GM21528 (cell line): ENCODE results near the gene NAALADL2.
"Not testable (repeated sequence)": the region's sequence is repeated elsewhere in the genome, so short reads cannot be mapped to it uniquely, and the experiment has no call there.

Experiments used
- ATAC-seq: cut with Tn5 transposase; IDR thresholded peaks from one replicate; pipeline ENCODE4 v1.9.1; 2021; ENCODE audit warnings: mild to moderate bottlenecking, moderate library complexity; ENCODE audit not compliant: unreplicated experiment, low FRiP score

NAALADL2 gene

DNA sequence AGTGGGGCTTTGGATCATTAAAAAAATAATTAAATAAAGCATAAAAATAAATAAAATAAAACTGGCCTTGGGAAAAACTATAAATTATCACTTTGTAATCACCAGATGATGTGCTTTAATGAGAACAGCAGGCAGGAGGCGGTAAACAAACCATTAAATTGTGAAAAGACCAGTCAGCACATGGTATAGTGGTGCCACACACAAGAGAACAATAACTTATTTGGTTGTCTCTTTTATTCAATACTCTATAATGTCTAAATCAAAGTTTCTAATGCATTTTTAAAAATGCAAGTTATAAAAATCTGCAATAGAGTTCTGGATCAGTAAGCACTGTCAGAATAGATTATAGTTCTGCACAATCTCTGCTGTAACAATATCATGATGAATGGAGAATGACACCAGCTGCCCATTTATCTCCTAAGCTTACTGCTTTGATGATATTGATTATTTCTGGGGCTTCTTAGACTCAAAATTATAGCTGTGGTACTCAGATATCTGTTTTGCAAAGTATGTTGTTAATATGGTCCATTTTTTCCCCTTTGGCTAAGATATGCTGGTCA lies 259.3 kb downstream of the NAALADL2 start:
- ATAC-seq: no peak

DNA sequence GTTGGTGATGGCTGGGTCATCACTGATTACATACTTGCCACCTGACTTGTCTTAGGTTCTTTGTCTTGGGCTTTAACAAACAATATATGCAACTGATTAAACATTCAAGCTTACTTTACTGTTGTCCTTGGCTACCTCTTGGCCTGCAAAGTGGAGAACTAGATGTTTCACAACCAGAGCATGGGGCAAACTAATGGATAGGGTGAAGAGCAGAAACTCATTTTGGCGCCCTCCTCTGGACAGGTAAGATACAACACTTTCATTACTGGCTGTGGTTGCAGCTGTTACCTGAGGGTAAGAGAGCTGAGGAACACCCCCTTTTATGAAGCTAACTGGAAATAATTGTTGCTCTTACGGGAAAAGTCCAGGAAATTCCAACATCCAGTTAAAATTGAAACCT lies 262.1 kb downstream of the NAALADL2 start:
- no peak for ATAC-seq

DNA sequence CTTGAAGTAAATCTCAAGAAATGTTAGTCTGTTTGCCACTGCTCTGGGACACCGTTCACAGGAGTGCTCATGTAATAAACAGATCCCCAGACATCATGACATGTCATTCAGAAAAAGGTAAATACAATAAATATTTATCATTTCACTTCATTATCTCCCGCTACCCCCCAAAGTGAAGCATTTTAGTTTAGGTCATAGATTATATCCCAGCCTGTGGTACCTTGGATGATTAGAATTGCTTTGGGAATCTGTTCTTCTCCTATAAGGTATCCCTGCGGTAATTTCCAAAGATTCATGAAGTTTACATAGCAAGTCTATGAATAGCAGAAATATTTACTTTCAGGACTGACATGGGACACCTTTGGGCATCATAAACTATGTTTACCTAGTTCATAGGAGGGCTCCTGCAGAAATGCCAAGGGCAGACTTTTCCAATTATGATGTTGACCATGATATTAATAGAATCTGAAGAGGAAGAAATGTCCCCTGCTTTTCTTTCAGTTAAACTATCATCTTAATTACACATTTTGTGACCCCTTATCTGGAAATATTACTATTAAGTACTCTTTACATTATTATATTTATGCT lies 268.0 kb downstream of the NAALADL2 start:
- ATAC-seq: no peak

DNA sequence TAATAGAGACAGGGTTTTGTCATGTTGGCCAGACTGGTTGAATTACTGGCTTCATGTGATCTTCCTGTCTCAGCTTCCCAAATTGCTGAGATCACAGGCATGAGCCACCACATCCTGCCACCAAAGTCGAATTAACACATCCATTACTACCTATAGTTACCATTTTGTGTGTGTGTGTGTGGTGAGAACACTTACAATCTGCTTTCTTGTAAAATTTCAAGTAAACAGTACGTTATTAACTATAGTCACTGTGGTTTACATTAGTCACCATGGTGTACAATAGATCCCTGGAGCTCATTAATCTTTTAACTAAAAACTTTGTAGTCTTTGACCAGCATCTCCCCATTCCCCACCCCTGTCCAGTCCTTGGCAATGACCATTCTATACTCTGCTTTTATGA lies 270.0 kb downstream of the NAALADL2 start:
- no peak for ATAC-seq

DNA sequence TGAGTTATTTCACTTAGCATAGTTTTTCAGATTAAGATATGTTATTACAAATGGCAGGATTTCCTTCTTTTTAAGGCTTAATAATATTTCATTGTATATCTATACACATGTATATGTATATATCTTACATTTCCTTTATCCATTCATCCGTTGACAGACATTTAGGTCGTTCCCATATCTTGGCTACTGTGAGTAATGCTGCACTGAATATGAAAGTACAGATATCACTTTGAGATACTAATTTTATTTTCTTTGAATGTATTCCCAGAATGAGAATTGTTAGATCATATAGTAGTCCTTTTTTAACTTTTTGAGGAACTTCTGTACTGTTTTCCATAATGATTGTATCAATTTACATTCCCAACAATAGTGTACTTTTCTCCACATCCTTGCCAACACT lies 270.4 kb downstream of the NAALADL2 start:
- ATAC-seq: no peak

DNA sequence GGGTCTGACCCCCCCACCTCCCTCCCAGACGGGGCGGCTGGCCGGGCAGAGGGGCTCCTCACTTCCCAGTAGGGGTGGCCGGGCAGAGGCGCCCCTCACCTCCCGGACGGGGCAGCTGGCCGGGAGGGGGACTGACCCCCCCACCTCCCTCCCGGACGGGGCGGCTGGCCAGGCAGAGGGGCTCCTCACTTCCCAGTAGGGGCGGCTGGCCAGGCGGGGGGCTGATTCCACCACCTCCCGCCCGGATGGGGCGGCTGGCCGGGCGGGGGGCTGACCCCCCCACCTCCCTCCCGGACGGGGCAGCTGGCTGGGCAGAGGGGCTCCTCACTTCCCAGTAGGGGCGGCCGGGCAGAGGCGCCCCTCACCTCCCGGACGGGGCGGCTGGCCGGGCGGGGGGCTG lies 272.7 kb downstream of the NAALADL2 start:
- ATAC-seq: not testable (repeated sequence)

DNA sequence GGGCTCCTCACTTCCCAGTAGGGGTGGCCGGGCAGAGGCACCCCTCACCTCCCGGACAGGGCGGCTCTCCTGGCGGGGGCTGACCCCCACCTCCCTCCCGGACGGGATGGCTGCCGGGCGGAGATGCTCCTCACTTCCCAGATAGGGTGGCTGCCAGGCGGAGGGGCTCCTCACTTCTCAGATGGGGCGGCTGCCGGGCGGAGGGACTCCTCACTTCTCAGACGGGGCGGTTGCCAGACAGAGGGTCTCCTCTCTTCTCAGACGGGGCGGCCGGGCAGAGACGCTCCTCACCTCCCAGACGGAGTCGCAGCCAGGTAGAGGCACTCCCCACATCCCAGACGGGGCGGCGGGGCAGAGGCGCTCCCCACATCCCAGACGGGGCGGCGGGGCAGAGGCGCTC lies 273.6 kb downstream of the NAALADL2 start:
- not testable (repeated sequence) for ATAC-seq

DNA sequence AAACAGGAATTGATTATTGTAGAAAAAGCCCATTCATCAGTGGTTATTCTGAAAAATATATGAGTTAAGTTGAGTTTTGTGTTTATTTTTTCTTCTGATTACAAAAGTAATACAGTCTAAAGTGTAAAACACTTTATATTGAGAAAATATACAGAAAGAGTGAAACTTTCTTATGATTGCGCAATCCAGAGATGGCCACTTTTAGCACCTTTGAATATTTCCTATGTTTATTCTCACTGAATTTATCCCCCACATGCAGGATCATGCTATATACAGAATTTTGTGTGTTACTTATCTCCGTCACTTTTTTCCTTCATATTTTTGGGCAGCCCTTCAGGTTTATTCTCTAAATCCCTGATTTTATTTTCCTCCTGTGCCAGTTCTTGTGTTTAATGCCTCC lies 285.2 kb downstream of the NAALADL2 start:
- no peak for ATAC-seq

DNA sequence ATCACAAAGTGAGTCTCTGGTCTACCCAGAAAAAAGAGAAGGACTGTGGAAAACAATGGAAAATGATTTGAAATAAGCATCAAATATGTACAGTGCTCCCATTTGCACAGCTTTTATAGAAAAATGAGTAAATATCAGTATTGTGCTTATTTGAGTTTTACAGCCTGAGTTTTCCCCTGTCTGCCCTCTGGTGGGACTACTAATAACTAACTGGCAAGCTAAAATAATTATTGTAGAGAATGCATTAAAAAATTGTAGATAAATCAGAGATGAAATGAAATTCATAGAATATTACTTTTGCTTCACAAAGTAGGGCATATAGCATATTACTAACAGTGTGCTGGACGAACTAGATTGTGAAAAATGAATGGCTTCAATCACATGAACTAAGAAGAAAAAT lies 287.1 kb downstream of the NAALADL2 start:
- ATAC-seq: no peak

DNA sequence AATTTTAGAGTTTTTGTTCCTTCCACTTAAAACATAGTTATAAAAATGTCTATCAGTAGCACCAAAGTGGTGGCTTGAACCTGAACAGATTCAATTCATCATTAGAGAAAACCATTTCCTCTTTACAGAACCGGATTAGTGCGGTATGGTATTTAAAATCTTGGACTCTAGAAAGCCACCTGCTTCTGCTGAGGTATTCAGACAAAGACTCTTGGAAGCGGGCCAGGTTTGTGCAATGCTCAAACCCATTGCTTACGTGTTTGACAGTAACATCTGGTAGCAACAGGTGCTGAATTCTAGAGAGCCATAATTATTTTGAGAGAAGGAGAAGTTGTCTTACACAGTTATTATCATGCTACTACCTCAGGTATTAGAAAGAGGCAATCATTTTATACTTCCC lies 290.5 kb downstream of the NAALADL2 start:
- no peak for ATAC-seq

DNA sequence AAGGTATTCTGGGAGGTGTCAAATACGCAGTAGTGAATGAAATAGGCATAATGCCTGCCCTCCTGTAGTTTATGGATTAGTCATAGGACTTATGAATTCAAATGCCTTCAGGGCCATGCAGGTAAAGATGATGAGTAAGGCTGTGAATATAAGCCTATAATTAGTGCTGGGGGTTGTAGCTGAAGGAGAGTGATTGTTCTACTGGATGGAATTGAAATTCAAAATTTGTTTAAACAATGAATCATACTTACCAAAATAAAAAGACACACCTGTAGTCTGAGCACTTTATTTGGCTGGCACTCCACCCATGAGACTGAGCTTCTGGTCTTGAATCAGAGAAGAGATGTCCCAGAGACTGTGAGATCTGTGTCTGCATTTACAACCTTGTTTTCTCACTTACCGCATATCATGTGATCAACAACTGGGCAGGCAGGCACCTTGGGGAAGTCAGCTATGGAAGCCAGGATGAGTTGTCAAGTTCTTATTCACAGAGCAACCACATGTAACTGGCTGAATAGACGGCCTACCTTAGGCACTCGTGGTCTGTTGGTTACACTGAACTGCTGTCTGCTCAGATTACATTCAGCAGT lies 291.8 kb downstream of the NAALADL2 start:
- ATAC-seq: no peak

DNA sequence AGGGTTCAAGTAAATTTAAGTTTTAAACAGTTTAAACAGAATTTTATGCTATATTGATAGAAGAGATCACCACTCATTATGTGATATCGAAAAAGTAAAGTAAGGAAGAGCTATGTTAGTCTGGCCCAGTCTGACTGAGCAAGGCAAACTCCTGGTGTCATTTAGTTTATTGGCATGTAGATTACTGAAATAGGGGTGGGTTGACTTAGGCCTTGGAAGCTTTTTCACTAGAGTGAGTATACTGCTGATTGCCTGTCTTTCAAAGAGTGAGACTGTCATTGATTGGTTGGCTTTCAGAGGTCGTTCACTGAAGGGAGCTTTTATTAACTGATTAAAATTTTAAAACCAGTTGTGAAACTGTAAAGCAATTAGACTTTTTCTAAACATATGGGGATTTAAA lies 294.5 kb downstream of the NAALADL2 start:
- no peak for ATAC-seq

DNA sequence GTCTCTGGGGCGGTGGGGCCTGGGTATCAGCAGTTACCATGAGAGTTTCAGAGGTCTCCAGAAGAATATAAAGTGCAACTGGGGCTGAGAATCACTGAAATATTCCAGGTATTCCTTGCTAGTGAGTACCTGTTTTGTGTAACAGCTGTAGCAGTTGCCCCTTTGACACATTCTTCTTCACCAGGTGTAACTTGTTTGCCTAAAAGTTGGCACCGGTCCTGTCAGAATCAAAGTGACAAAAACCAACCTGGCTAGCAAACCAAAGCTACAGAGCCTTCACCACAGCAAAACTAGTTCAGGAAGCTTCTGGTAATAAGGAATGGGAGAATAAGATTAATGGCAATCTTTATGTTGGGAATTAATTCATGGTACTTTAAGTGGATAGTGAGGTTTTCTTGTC lies 296.0 kb downstream of the NAALADL2 start:
- no peak for ATAC-seq

DNA sequence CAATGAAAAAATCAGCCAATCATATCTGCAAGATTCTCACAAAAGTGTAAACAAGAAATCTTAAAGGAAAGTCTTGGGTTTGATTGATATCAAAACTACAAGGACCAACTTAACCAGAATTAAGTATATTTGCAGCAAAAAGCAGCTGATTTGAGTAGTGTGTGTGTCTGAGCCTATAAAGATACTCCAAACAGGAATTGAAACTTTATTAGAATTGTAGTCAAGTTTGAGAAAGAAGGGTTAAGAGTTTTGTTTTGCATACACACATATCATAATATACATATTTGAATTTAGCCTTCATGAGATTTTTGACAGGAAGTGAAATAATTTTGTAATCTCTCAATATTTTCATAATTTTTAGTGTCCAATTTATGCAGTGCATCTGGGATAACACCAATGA lies 300.1 kb downstream of the NAALADL2 start:
- ATAC-seq: no peak

DNA sequence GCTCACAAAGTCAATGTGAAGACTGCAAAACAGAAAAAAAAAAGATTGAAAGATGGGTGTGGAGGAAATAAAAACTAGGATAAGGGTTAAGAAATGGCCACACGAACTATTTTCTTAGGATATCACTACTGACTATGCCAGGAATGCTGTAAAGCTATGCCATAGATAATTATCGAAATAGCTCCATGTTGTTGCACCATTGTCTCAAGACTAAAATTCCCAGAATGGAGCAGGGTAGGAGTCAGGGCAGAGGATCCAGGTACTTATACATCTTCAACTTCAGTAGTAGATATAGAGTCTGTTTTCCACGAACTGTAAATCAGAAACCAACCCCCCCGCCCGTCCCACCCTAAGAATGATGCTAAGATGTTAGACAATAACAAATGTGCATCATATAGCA lies 302.2 kb downstream of the NAALADL2 start:
- no peak for ATAC-seq

DNA sequence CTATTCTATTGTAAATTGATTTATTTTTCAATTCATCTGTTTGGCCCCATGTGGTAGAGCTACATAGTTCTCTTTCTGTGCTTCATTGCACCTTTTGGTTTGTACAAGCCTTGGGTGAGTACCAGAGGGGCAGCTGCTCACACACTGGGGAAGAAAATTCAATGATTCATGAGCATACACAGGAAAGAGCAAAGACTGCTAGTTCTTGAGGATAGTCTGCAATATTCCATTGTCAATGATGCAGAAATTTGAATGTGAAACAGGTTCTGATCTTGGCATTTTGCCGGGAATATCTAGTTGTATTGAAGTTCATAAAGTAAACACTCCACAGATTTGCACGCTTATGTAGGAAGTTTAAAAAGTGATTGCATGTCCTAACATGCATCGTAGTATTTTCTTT lies 304.6 kb downstream of the NAALADL2 start:
- no peak for ATAC-seq

DNA sequence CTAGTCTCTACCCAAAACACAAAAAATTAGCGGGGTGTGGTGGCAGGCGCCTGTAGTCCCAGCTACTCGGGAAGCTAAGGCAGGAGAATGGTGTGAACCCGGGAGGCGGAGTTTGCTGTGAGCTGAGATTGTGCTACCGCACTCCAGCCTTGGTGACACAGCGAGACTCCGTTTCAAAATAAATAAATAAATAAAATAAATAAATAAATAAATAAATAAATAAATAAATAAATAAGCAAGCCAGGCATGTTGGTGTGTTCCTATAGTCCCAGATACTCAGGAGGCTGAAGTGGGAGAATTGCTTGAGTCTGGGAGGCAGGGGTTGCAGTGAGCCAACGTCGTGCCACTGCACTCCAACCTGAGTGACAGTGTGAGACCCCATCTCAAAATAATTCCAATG lies 314.0 kb downstream of the NAALADL2 start:
- ATAC-seq: not testable (repeated sequence)

DNA sequence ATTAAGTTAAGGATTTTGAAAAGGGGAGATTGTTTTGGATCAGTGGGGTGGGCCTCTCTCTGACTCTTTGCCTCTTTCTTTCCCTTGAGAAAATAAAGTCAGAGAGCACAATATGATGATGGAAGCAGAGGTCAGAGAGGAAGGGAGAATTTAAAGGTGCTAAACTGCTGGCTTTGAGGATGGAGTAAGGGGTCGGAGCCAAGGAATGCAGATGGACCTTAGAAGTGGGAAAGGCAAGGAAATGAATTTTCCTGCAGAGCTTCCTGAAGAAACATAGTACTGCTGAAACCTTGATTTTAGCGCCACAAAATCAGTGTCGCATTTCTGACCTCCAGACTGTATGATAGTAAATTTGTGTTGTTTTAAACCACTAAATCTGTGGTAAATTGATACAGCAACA lies 317.4 kb downstream of the NAALADL2 start:
- ATAC-seq: no peak

DNA sequence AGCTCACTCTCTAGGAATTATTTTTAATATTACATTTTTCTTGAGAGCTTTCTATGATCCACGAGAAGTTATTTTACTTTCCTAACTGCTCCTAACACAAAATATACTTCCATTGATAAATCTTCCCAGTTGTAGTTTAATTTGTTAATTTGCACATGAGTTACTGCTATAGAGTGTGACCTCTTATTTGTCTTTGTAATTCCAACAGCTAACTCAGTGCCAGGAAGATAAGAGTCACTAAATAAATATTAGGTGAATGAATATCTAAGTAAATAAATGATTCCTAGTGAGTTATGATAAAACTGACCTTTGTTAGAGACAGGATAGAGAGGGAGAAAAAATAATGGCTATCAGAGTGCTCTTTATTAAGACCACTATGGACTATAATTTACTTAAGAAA lies 319.9 kb downstream of the NAALADL2 start:
- no peak for ATAC-seq

DNA sequence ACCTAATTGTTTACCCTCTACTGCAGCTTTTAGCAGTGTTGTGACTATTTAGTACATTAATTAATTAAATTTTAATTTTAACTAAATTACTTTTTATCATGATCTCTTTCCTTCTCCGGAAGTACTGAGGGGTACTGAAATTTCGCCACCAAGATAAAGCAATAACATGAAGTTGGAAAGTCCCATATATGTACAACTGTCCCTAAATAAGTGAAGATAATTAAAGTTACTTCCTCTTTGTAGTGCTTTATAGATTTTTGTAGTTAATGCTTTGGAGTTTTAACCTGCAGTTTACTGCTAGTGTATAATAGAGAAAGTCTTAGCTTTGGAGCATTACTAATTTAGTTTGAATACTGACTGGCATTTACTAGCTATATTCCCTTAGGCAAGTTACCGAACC lies 325.3 kb downstream of the NAALADL2 start:
- ATAC-seq: no peak

DNA sequence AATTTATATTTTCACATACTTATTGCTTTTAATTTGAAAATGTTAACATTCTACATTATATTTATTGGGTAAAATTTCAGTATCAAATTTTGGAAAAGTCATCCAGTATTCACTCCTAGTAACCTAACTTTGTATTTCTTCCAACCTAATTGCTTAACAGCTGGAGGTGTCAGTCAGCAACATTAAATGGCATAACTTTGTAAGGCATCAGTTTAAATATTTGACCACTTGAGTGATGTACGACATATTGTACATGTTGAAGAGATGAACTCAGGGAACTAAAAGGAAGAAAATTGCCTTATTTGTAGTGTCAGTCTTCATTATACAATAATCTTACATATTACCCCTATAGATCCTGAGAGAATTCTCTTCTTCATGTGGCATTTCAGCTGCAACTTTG lies 326.8 kb downstream of the NAALADL2 start:
- ATAC-seq: no peak

DNA sequence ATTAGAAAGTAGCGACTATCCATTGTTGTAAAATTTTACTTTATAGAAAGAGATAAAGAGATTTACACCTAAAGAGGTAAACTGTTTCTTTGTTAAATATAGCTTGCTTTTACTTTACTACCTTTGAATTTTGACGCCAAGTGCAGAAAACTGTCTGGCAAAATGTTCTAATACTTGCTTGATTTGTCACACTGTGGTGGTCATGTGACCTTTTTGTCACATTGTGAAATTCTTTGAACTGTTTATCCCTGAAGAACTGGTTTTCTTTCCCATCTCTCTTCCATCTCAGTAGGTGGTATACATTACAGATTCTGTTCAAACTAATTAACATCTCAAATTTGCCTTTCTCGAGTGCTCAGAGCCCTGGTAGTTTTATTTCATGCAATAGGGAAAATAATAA lies 327.4 kb downstream of the NAALADL2 start:
- ATAC-seq: no peak

DNA sequence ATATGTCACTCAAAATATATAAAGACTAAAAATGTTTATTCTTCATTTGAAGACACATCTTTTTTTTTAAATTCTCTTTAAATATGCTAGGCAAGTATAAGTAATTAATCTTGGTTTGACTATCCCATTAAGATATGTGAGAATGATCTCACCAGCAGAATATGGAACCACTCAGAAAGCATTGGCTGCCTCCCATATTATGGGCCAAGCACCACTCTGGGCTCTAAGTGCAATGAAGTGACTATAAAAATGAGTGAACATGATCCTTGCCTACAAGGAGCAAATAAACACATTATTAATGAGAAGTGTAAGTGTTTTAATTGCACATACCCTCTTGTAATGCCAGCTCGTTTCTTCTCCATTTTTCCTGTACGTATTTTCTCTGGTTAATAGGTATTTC lies 328.5 kb downstream of the NAALADL2 start:
- ATAC-seq: no peak
